Stimulated activated memory B cell treated with anti-CD40 and anti-IgM and Interleukin-4, amounts not matched to agents 10 μg/mL and 1 μg/mL and 100 μg/mL, for 72 hours (primary cell): Measurements from ENCODE around the gene CUEDC1.

Experiments used
- ATAC-seq: fragments of 150-1000 bp; cut with Tn5 transposase; 2 replicates; pipeline ENCODE4 v1.10.0; 2021
- H3K27ac Mint-ChIP-seq: one replicate; pipeline ENCODE4 v1.8.0; 2022; ENCODE audit warnings: mild to moderate bottlenecking, mixed read lengths
- H3K27me3 Mint-ChIP-seq: one replicate; pipeline ENCODE4 v1.8.0; 2022; ENCODE audit warnings: mixed read lengths
- H3K36me3 Mint-ChIP-seq: one replicate; pipeline ENCODE4 v1.8.0; 2022; ENCODE audit warnings: mixed read lengths
- H3K4me1 Mint-ChIP-seq: one replicate; pipeline ENCODE4 v1.8.0; 2022; ENCODE audit warnings: mixed read lengths
- H3K4me3 Mint-ChIP-seq: one replicate; pipeline ENCODE4 v1.8.0; 2022; ENCODE audit warnings: mild to moderate bottlenecking, moderate library complexity, mixed read lengths
- H3K9me3 Mint-ChIP-seq: one replicate; pipeline ENCODE4 v1.8.0; 2022; ENCODE audit warnings: mixed read lengths

The CUEDC1 gene

GRCh38 chr17:57954397-57955182, 622 bp downstream of the CUEDC1 start:
- Mint-ChIP-seq H3K27ac (no peak overlapping the region), H3K4me3 (peak overlapping the region; percentile 60), H3K36me3 (no peaks in the 10 kb centered on the region), H3K9me3 (no peaks in the 10 kb centered on the region), H3K27me3 (peaks cover 78% of the 10 kb centered on the region), H3K4me1 (peaks cover 60% of the 10 kb centered on the region)
- no peak for ATAC-seq

DNA sequence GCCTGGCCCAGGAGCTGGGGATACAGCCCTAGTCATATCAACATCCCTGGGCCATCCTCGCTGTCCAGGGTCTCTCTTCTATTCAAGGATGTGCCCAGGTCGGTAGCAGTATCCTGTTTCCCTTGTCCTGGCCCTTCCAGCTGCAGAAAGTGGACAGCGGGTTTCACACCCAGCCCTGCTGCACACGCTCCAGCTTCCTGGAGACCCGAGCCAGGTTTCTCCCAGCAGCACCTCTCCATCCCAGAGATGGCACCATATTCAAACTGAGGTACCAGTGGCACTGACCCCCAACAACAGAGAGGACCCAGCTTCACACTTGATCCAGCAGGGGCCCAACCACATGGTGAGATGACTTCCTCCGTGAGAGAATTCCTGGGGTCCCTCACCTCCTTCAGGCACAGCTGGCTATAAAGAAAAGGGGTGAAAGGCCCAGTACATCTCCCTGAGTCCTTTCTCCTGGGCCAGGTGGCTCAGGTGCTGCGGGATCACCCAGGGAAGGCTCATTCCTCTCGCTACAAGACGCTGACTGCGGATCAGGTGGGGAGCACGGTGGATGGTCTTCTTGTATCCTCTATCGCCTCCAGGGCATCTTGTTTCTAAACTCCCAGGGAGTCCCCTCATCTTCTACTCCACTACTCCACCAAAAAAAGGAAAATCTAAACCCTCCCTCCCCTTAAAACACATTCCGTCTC, 1.4 kb downstream of the CUEDC1 start:
- H3K27me3 Mint-ChIP-seq: peaks cover 77% of the 10 kb centered on the region
- H3K36me3 Mint-ChIP-seq: no peaks in the 10 kb centered on the region
- H3K27ac Mint-ChIP-seq: no peak overlapping the region
- ATAC-seq: no peak
- peaks cover 66% of the 10 kb centered on the region for H3K4me1 Mint-ChIP-seq
- no peaks in the 10 kb centered on the region for H3K9me3 Mint-ChIP-seq
- H3K4me3 Mint-ChIP-seq: peak overlapping the region; percentile 60

DNA sequence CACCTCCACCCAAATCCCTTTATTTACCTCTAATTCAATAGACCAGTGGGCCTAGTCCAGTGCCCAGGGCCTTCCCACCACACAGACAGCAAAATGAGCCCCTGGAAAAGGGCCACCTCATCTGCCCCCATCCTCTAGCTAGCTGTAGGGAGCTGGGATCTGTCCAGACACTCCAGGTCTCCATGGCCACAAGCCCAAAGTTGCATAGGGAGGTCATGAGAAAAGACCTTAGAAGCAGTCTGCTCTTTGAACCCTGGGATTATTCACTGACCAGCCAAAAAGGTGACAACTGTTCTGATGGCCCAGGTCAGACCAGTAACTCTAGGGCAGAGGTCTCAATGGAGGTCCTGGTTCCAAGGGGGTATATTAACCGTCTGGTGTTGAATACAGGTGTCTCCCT, 2.0 kb downstream of the CUEDC1 start:
- Mint-ChIP-seq H3K27ac (no peak overlapping the region), H3K9me3 (no peaks in the 10 kb centered on the region), H3K27me3 (peaks cover 77% of the 10 kb centered on the region), H3K36me3 (no peaks in the 10 kb centered on the region), H3K4me3 (no peak overlapping the region), H3K4me1 (peaks cover 72% of the 10 kb centered on the region)
- ATAC-seq: no peak

DNA sequence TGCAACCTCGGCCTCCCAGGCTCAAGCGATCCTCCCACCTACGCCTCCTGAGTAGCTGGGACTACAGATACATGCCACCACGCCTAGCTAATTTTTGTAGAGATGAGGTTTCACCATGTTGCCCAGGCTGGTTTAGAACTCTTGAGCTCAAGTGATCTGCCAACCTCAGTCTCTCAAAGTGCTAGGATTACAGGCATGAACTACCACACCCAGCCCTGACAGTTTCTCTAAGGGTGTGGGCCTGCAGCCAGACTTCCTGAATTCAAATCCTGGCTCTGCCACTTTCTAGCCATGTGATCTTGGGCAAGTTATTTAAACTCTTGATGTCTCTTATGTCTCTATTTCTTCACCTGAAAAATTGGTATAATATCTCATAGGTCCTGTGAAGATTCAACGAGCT, 5.6 kb downstream of the CUEDC1 start:
- ATAC-seq: no peak
- H3K4me1 Mint-ChIP-seq: peaks cover 59% of the 10 kb centered on the region
- no peaks in the 10 kb centered on the region for H3K36me3 Mint-ChIP-seq
- no peak overlapping the region for H3K4me3 Mint-ChIP-seq
- H3K9me3 Mint-ChIP-seq: no peaks in the 10 kb centered on the region
- H3K27ac Mint-ChIP-seq: no peak overlapping the region
- peaks cover 55% of the 10 kb centered on the region for H3K27me3 Mint-ChIP-seq

DNA sequence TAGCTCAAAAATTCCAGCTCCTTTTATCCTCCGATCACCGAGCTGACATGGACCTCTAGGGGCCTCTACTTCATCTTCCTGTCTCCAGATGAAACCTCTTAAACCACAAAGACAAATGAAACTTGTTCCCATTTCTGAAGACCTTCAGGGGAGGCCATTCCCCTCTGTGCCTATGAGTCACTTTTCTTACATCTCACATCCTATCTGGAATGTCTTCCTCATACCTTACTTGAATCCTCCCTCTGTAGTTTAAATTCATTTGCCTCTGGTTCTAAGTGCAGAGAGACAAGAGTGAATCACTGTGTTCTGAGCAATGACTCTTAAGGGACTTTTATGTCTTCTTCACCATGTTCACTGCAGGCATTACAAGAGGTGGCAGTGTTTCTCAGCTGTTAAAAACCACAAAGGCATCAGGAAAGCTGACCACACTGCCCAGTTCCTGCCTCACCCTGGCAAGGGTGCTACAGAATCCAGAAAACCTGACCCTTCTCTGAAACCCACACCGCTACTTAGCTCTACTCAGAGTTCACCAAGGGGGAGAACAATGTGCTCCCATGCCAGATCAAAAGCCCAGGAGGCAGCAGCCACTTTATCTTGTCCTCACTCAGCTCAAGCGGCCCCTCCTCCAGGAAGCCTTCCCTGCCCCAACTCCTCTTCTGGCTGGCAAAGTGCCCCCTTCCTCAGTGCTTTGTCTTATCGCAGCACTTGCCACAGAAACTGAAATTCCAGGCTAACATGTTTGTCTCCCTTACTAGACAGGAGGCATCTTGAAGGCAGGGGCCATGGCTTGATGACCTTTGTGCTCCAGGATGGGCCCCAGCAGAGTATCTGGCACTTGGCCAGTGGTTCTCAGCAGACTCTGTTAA, 6.4 kb downstream of the CUEDC1 start:
- Mint-ChIP-seq H3K4me3 (no peak overlapping the region), H3K9me3 (no peaks in the 10 kb centered on the region), H3K27me3 (peaks cover 56% of the 10 kb centered on the region), H3K27ac (no peak overlapping the region), H3K36me3 (no peaks in the 10 kb centered on the region), H3K4me1 (peaks cover 54% of the 10 kb centered on the region)
- ATAC-seq: no peak

DNA sequence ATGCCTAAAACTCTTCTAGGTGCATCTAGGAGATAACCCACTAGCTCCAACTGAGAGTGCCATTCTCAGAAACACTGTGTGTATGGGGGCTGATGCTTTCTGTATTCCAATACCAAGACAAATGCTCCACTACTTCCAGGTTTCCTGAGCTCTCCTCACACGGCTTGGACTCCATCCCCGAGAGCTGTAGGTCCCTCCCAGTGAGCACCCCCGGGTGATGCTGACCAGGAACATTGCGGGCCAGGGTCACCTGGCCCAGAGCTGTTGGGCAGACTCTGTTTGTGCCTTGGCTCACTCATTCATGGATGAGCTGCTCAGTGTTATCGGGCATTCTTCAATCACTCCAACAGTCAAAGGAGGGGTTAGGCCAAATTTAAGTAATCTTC, 7.0 kb downstream of the CUEDC1 start:
- peaks cover 56% of the 10 kb centered on the region for H3K27me3 Mint-ChIP-seq
- H3K9me3 Mint-ChIP-seq: no peaks in the 10 kb centered on the region
- no peak overlapping the region for H3K27ac Mint-ChIP-seq
- H3K36me3 Mint-ChIP-seq: no peaks in the 10 kb centered on the region
- no peak for ATAC-seq
- peaks cover 58% of the 10 kb centered on the region for H3K4me1 Mint-ChIP-seq
- H3K4me3 Mint-ChIP-seq: no peak overlapping the region

GRCh38 chr17:57947369-57947768, 7.8 kb downstream of the CUEDC1 start:
- H3K27ac Mint-ChIP-seq: no peak overlapping the region

DNA sequence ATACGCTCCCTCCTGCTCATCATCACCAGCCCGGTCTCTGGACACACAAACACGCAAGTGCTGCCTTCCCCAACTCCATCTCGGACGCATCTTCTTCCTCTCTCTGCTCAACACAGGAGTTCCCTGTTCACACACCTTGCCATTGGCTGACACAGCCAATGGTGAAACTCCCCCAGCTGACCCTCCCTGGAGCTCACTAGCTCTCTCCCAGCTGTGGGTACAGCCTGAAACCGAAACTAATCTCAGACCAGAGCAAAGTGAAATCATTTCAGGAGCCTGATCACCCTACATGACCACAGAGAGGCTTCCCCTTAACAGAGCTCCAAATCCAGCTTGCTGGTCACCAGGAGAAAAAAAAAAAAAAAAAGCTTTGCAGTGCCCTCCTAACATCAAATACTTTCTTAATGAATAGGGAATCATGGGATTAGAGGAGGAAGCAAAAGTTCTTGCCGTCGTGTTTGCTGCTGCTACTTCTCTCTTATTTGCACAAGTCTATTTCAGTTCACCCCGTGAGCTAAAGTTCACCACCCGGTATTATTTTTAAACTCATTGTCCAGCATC, 8.3 kb downstream of the CUEDC1 start:
- peak; percentile 95 for ATAC-seq
- peaks cover 54% of the 10 kb centered on the region for H3K4me1 Mint-ChIP-seq
- peaks cover 51% of the 10 kb centered on the region for H3K27me3 Mint-ChIP-seq
- H3K9me3 Mint-ChIP-seq: no peaks in the 10 kb centered on the region
- H3K36me3 Mint-ChIP-seq: no peaks in the 10 kb centered on the region
- H3K4me3 Mint-ChIP-seq: peak overlapping the region; percentile 73
- no peak overlapping the region for H3K27ac Mint-ChIP-seq

More at GRCh38 chr17:57947369-57947768, 7.8 kb downstream of the CUEDC1 start:
- Mint-ChIP-seq H3K36me3 (no peaks in the 10 kb centered on the region), H3K9me3 (no peaks in the 10 kb centered on the region), H3K27me3 (peaks cover 52% of the 10 kb centered on the region), H3K4me3 (peak overlapping the region; percentile 73), H3K4me1 (peaks cover 54% of the 10 kb centered on the region)
- no peak for ATAC-seq

DNA sequence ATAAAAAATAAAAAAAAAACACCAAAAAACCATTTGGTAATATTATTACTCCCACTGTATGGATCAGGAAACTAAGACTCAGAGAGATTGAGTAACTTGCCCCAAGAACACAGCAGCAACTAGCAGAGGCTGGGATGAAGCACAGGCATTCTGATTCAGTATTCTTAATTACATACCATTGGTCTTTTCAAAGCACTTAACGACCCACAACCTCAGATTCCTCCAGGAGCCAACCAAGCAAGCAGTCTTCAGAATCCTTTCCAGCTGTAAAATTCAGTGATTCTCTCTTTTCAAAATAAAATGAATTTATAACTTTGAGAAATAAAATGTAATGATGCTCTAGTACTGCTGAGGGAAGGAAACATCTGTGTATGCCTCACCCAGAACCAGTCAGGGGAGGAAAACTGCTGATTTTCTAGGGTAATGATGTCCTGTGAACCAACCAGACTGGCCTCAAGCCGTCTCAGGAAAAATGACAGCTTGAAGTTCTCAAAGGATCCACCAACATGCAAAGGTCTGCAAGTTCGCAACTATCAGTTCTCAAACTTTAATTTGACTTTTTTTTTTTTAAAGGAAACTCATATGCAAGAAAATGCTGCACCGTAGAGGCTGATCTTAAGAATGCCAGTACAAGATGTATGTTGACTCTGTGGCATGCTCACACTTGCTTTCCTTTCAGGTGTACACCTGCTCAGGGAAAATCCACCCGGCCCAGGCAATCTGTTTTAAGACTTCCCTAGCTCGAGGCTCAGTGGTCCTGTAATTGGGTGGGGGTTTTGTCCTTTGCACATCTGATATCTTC, 9.0 kb downstream of the CUEDC1 start:
- peak; percentile 37 for ATAC-seq
- Mint-ChIP-seq H3K9me3 (no peaks in the 10 kb centered on the region), H3K27me3 (peaks cover 55% of the 10 kb centered on the region), H3K27ac (no peak overlapping the region), H3K4me3 (peak overlapping the region; percentile 73), H3K36me3 (no peaks in the 10 kb centered on the region), H3K4me1 (peaks cover 58% of the 10 kb centered on the region)

GRCh38 chr17:57944908-57945307, 10.3 kb downstream of the CUEDC1 start:
- Mint-ChIP-seq H3K27ac (no peak overlapping the region), H3K9me3 (no peaks in the 10 kb centered on the region), H3K27me3 (peaks cover 48% of the 10 kb centered on the region), H3K4me3 (no peak overlapping the region), H3K36me3 (no peaks in the 10 kb centered on the region), H3K4me1 (peaks cover 60% of the 10 kb centered on the region)
- no peak for ATAC-seq

GRCh38 chr17:57943645-57944044, 11.6 kb downstream of the CUEDC1 start:
- no peak overlapping the region for H3K4me3 Mint-ChIP-seq
- H3K9me3 Mint-ChIP-seq: no peaks in the 10 kb centered on the region
- peaks cover 57% of the 10 kb centered on the region for H3K4me1 Mint-ChIP-seq
- no peak overlapping the region for H3K27ac Mint-ChIP-seq
- peaks cover 40% of the 10 kb centered on the region for H3K27me3 Mint-ChIP-seq
- H3K36me3 Mint-ChIP-seq: no peaks in the 10 kb centered on the region
- ATAC-seq: no peak

GRCh38 chr17:57943140-57943539, 12.1 kb downstream of the CUEDC1 start:
- no peaks in the 10 kb centered on the region for H3K9me3 Mint-ChIP-seq
- peaks cover 52% of the 10 kb centered on the region for H3K4me1 Mint-ChIP-seq
- H3K27ac Mint-ChIP-seq: no peak overlapping the region
- H3K36me3 Mint-ChIP-seq: no peaks in the 10 kb centered on the region
- H3K4me3 Mint-ChIP-seq: no peak overlapping the region
- peaks cover 39% of the 10 kb centered on the region for H3K27me3 Mint-ChIP-seq
- ATAC-seq: no peak

DNA sequence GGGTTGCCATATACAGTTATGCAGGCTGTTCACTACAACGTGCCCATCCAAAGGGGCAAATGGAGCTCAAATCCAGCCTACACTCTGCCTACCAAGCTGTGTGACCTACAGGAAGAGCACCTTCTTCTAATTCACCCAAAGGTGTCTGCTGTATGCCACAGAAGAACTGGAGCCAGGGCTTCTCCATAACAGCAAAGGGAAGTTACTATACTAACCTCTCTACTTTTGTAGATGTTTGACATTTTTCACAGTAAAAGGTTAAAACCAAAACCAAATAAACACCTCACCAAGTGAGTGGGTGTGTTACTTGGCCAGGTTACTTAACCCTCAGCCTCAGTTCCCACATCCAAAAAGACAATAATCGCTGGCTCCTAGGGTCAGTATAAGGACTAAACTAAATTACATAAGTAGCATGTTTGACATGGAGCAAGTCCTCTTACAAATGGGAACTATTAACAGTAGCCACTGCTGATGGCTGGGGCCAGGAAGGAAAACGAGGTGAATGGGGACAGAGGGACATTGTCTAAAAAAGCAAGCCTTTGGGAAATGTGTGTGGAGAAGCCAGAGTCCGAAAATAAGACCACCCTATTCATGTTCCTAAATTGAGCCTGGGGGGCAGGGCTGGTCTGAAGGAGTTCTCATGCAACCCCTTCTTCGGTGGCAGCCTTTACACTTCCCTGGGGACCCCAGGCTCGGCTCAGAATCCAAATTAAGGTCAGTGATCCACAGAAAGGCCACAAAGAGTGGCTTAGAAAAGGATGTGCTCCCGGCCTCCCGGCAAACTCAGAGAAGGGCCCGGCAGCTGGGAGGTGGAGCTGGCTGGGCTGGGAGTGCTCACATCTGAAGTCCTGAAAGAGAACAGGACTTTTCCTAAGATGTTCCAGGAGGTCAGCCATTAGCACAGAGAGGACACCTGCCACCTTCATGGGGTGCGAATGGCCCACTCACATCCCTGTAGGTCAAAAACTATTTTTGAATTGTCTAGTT, 13.5 kb downstream of the CUEDC1 start:
- H3K27ac Mint-ChIP-seq: no peak overlapping the region
- ATAC-seq: peak; percentile 7
- H3K4me1 Mint-ChIP-seq: peaks cover 44% of the 10 kb centered on the region
- peaks cover 50% of the 10 kb centered on the region for H3K27me3 Mint-ChIP-seq
- no peaks in the 10 kb centered on the region for H3K36me3 Mint-ChIP-seq
- no peak overlapping the region for H3K4me3 Mint-ChIP-seq
- no peaks in the 10 kb centered on the region for H3K9me3 Mint-ChIP-seq
